Daoy (cell line): ENCODE results near the gene TDRD7. TPM values are rescaled to one million over a fixed set of nuclear protein-coding genes. Genes with fewer than 3 reads are reported as not detected.
A peak's percentile ranks its signal among the peaks of the same experiment; 100 is the strongest.
"Not testable (repeated sequence)": the region's sequence is repeated elsewhere in the genome, so short reads cannot be mapped to it uniquely, and the experiment has no call there.

ENCODE experiments used
- DNase-seq: peaks from one replicate; pipeline ENCODE4 v3.0.0-alpha.2; 2015; ENCODE audit warnings: low read depth
- total RNA-seq: library from RNA; depleted of rRNA; stranded (reverse); fragments of >200 nt; shearing (Covaris generic); gene quantifications from 2 replicates; pipeline ENCODE4 v1.2.3, GENCODE V29; 2014

The TDRD7 gene
- total RNA-seq, 1 experiment from 2014 or later: 9.9 TPM

DNA sequence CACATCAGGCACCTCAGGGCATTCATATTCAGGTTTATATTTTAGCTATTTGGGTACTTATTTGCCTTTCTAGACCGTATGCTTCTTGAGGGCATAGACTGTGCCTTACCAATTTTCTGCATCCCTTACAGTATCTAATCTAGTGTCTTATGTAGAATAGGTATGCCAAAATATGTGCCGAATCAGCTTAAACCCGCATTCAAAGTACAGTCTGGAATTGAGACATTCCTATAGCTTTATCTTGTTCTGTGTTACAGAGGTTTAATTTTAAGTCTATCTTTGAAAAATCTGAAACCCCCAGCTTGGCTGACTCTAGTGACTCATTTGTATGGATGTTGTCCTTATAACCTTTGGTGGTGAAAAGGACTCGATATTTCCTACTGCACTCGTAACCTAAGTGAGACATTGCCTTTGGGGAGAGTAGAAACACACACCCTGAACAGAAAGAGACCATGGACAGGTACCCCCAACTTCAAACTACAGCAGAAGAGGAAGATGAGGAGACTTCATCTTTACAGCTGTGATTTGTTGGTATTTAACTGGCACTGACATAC, 62.6 kb downstream of the TDRD7 start:
- DNase-seq: no peak

DNA sequence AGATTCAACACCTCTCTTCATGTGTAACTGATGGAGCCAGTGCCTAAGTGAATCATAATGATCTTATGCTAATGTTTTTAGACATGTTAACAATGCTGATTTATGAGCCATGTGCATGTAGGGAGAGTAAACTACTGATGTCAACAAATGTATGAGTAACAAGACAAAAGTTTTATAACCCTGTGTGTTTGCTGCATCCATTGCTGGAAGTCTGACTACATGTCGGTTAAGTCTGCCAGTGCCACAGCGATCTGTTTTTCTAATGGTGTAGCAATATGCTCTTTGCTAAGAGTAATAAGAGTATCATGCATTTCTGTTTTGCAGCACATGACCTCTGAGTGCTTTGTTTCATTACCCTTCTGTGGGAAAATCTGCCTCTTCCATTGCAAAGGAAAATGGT, 63.2 kb downstream of the TDRD7 start:
- no peak for DNase-seq

DNA sequence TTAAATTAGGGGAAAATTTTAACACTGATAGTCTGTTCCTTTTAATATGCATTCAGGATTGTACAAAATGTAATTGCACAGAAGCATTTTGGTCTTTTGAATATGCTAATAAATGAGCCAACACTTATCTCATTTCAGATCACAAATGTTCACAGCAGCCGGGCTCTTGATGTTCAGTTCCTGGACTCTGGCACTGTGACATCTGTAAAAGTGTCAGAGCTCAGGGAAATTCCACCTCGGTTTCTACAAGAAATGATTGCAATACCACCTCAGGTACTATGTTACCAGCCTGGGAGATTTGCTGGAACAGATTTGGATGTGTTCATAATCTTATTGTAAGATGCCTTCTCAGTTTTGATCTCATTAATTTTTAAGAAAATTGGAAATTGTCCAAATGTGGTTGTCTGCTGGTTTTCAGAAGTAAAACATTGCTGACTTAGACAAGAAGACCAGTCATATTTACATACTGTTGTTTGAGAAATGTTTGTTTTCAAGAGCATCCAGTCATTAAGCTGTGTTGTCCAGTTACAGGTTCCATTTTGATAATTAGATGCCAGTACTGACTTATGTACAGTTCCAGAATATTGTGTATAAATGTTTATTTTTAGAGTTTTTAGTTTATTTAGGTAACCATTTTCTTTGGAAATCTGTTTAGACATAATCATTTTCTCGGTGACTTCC, 66.5 kb downstream of the TDRD7 start:
- DNase-seq: no peak

GRCh38 chr9:97479496-97480159, 67.7 kb downstream of the TDRD7 start:
- DNase-seq: no peak

- DNase-seq: no peak
Measured at GRCh38 chr9:97480174-97480573, 68.3 kb downstream of the TDRD7 start.

DNA sequence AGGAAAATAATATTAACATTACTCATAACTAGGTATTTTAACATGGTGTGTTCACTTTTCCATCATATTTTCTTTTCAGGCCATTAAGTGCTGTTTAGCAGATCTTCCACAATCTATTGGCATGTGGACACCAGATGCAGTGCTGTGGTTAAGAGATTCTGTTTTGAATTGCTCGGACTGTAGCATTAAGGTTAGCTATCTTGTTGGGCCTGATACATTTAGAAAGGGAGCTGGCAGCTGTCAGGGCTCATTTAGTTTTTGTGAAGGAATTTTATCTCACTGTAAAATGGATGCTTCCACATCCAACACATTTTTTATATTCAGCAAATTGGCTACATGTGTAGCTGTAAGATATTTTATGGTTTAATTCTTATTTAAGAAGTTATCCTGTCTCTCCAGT, 68.9 kb downstream of the TDRD7 start:
- no peak for DNase-seq

- DNase-seq: no peak
Measured at GRCh38 chr9:97484134-97484533, 72.2 kb downstream of the TDRD7 start.

- DNase-seq: peak; percentile 41
Measured at GRCh38 chr9:97487107-97487506, 75.2 kb downstream of the TDRD7 start.

DNA sequence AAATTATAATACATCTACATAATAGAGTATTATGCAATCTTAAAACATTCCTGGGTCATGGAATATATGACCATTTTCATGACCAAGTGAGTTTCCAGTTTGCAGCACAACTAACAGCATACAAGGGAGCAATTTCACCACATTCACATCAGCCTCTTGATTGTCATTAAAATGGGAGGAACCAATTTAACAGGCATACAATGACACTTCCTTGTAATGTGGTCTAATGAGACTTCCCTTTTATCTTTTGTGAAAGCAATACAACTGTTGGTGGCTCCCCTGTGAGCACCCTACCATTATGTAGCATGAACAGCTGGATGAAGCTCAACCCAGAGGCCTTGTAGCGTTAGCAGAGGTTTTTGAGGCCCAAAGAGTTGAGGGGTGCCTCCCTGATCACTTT, 76.0 kb downstream of the TDRD7 start:
- no peak for DNase-seq

GRCh38 chr9:97491216-97491999, 79.5 kb downstream of the TDRD7 start:
- no peak for DNase-seq

- DNase-seq: not testable (repeated sequence)
Measured at GRCh38 chr9:97497558-97498375, 85.9 kb downstream of the TDRD7 start.

- DNase-seq: not testable (repeated sequence)
Measured at GRCh38 chr9:97498846-97499245, 87.0 kb downstream of the TDRD7 start.

DNA sequence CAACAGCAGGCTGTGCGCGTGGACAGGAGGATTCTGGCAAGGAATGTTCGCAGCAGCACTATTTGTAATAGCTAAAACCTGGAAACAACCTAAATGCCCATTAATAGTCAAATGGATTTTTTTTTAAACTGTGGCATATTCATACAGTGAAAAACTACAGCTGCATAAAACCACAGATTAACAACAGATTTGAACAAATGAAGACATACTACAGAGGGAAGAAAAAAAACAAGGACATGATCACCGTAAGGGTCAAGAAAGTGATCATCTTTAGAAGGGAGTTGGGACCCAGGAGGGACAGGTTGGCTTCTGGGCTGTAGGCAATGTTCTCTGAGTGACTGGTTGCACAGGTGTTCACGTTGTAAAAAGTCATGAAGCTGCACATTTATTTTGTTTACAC, 88.4 kb downstream of the TDRD7 start:
- DNase-seq: no peak

GRCh38 chr9:97500765-97501176, 88.9 kb downstream of the TDRD7 start:
- DNase-seq: no peak

- DNase-seq: peak; percentile 86
Measured at GRCh38 chr9:97501177-97501971, 89.5 kb downstream of the TDRD7 start, which contains the start of gene TMOD1. Gene TMOD1 (plus strand): TSS chr9:97501666. CDS start chr9:97524189, 22,523 bp downstream.

GRCh38 chr9:97501972-97502221, 90.0 kb downstream of the TDRD7 start:
- DNase-seq: no peak

DNA sequence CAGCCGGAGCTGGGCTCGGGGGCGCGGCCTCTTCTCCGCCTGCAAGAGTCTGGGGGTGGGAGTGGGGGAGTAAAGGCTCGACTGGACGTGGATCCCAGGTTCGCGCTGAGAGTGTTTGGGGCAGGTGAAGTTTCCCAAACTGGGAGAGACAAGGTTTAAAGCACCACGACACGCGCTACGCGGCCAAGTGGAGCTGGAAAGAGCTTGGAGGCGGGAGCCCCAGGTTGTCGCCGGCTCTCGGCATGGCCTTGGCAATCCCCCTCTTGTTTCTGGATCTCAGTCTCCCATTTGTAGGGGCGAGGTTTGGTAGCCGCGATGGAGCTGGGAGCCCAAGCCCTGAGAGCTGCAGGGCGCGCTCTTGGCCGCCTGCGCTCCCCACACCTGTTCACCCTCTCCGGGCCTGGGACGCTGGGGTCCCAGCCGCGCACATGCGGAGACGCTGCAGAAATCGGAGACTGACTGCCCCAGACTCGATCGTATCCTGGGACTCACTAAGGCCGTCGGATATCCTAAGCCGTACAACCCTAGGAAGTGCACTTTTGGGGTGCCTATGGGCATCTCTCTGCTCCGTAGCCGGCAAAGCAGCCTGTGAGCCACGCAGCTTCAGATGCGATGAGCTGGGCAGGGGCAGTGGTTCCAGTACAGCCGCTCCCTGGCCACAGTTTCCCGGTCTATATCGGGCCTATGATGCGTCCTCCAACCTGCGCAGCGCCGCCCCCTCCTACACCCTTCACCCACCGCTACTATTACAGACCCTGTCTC, 90.5 kb downstream of the TDRD7 start:
- DNase-seq: peak; percentile 31

GRCh38 chr9:97502984-97503861, 91.3 kb downstream of the TDRD7 start:
- no peak for DNase-seq

DNA sequence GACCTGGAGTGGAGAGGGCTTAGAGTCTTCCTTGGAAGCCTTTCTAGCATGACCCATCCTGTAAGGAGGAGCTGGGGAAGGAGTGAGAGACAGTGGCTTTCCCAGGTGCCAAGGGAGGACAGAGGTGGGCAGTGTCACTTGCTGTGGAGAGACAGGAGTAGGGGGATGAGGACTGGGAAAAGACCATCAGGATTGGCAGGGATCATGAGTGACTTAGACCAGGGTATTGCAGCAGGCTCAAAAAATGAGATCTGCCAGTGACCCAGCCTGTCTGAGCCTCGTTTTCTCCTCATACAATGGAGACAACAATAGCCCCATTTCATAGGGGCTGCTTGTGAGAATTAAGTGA, 91.9 kb downstream of the TDRD7 start:
- no peak for DNase-seq
